ENCODE measurements around the gene ETS1.
A peak's percentile ranks its signal among the peaks of the same experiment; 100 is the strongest.

The ETS1 gene, protein sequence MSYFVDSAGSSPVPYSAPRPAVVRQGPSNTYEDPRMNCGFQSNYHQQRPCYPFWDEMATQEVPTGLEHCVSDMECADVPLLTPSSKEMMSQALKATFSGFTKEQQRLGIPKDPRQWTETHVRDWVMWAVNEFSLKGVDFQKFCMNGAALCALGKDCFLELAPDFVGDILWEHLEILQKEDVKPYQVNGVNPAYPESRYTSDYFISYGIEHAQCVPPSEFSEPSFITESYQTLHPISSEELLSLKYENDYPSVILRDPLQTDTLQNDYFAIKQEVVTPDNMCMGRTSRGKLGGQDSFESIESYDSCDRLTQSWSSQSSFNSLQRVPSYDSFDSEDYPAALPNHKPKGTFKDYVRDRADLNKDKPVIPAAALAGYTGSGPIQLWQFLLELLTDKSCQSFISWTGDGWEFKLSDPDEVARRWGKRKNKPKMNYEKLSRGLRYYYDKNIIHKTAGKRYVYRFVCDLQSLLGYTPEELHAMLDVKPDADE
- 1,202 to 1,728 reads per million in 2 donors for total RNA-seq

DNA sequence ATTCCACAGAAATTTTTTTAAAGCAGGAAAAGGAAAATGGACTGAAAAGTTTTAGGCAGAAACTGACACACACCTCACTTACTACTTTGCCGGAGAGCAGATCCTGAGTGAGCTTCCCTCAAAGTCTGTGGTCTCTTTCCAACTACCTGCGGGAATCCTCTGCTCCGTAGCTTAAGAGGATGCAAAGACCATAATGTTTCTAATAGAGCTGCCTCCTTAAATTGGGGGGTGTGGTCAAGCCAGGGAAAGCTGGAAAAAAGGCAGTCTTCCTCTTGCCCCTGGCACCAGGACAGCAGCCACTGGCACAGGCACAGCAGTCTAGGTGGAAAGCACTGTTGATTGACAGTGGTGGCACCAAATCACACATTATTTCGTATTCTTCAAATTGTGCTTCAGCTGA is at the start of gene ETS1:
TSS of gene ETS1 (minus strand) at position 144 of the 400 bp plus-strand sequence. CDS start 14,428 bp downstream, outside the sequence.
- no peak for DNase-seq

DNA sequence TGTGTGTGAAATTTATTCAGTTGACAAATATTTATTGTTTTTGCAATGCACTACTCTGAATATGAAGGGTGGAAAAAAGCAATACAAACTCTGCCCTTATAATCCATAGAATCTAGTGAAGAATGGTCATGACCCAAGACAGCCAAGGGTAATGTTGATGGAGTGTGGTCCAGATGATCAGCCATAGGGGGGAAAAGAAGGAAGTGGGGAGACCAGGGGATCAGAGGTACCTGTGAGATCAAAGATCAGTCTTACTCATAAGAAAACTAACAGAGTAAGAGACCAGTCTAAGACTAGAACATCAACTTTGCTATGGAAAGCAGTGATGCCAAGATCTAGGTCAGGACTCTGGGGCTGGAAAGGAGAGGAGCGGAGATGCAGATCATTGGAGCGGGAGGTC is 47.0 kb upstream of the ETS1 start:
- no peak for DNase-seq

DNA sequence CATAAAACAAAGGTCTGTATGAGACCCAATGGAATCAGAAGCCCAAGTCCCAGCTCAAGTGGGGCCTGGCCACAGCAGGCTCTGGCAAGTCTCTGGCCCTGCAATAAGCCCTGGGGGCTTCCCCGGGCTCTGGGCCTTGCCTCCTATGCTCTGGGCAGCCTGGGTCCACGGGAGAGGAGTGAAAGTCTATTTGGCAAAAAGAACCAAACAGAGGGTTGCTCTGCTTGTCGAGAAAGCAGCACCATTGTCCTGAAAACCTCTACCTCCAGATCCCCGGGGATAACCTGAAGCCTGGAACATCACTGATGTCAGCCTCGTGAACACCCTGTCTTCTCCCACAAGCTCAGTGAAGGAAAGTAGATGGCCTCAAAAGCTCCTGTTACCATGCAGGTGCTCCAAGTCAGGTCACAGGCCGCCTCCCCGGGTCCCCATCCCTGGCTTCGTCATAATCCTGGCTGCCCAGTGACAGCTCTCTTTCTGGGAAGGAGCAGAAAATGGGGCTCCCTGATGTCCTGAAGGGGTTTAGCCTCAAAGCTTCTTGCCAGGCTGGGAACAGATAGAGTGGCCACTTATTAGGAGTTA is 46.1 kb upstream of the ETS1 start:
- no peak for DNase-seq

DNA sequence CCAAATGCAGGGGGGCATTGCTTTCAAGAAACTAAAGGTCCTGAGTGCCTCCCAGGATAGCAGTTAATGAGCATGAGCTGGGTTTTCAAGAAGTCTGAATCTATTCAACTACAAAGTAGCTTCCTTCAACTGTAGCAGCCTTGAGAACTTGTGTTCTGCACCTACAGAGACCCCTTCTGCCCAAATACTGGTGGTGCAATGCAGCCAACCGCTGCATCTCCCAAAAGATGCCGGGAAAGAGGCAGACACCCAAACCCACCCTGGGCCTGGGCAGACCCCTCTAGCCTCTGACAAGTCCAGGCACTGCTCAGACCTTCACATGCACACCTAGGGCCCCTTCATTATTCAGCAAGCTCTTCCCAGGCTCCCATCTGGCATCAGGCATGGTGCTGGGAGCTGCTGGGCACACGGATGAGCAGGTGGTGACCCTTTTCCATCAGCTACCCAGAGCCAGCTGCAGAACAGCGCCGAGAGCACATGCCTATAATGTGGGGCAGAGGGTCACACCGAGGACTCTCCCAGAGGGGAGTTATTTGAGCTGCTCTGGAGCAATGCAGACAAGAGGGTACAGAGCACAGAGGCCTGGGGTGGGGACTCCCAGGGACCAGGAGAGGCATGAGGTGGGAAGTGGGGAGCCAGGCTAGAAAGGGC is 44.9 kb upstream of the ETS1 start:
- DNase-seq: no peak

DNA sequence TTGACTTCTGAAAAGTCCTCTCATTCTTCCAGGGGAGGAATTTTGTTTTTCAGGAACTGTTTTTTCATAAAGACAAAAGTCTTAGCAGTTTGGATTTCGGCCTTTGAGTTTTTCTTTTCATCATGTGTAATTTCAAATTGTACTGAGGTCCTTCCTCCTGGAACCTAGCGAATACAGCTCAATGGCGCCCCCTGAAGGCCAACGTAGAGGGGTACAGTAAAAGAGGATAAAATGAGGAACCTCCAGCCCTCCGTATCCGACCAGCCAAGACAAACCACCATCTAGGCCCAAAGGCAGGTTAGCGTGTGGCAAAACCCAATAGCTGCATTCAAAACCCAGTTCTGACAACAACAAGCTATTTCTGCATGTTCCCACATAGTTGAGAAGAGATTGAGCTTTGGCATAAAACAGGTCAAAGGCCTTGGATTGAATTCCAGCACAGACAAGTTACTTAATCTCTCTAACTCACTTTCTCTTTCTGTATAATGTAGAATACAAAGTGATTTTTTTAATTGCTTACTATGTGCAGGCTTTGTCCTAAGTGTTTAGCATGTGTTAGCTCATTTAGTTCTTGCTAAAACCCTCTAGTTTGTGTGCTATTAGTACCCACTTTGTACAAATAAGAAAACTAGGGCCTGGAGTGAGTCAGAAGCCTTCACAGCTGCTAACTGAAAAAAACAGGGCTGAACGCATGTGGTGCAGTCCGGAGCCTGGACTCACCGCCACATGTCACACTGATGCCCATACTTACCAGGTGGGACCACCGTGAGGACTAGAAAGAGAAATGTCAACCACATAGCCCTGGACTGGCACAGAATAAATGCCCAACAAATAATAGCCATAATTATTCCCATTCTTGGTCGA is 43.2 kb upstream of the ETS1 start:
- no peak for DNase-seq

DNA sequence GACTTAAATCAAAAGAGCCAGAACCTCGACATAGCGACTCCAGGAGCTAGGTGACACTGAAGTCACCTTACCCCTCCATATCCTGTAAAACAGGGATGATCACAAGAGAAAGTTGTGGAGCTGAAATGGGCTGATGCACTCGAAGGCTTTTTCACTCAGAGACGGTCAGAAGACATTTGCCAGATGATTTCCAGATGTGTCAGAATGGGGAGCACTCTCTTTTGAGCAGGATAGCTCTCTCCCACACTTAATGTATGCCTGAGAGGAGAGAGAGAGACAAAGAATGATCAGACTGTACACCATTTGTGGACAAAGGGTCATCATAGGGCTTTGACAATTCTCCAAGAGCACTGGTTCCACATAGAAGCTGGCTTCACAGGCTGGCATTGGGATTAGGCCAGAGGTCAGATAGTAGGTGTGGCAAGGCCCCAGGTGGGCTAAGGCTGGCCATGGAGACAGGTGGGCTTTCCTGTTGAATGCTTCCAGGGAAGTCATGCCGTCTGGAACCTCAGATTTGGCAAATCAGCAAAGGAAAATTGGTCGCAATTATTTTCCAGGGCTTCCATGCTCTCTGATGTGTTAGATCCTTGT is 42.3 kb upstream of the ETS1 start:
- DNase-seq: no peak

DNA sequence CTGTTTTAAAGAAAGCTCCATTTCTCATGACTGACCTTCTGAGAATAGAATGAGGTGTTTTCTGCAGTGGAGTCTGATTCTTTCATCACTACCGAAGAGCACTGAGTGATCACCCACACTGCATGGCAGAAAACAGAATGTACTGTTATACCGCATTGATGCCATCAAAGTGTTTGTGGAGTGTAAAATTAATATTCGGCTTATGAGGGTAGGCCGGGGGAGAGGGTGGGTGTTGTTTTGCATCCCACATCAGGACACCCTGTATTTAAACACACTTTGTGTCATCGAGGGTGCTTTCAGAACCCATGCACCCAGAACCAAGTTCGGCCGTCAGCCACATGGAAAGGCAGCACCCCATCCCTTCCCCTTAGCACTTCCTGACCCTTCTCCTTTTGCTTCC is 41.3 kb upstream of the ETS1 start:
- no peak for DNase-seq

DNA sequence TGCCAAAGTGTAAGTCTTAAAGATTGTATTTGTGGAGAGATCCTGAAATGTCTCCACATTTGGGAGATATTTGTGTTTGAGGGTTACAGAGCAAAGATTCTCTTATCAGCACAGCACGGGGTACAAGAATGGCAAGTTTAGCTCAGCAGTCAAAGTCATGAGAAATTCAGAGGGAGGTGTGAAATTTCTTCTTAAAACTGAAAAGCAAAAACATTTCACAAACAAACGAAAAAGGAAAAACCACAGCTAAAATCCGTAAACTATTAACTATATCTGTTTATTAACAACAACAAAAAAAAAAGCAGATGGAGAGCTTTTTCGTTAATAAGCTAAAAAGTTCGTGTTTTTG is 40.9 kb upstream of the ETS1 start:
- DNase-seq: no peak

DNA sequence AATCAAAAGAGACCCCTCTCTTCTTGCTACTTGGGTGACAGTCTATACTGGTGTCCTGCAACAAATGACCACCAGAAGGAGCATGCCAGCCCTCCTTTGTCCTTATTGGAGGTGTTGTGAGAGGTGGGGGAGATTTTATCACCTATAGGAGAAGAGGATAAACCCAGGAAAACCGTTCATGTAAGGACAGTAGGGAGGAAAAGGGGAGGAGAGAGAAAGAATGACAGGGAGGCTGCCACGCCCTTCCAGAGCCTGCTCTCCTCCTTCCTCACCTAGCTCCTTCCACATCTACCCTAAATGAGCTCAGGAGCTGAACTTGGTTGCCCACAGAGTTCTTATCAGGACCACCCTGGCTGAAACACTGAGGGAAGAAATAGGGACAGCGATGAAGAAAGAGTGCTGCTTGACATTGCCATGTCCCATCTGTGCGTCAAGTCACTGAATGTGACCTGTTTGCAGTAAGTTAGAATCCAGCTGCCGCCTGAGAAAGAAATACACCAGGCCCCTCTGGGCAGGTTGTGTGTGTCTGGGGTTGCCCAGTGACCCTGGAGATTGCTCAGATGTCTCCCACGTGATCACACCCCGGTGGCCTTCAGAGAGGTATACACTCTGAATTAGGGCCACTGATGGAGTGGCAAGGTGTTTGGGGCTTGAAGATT is 40.4 kb upstream of the ETS1 start:
- no peak for DNase-seq

DNA sequence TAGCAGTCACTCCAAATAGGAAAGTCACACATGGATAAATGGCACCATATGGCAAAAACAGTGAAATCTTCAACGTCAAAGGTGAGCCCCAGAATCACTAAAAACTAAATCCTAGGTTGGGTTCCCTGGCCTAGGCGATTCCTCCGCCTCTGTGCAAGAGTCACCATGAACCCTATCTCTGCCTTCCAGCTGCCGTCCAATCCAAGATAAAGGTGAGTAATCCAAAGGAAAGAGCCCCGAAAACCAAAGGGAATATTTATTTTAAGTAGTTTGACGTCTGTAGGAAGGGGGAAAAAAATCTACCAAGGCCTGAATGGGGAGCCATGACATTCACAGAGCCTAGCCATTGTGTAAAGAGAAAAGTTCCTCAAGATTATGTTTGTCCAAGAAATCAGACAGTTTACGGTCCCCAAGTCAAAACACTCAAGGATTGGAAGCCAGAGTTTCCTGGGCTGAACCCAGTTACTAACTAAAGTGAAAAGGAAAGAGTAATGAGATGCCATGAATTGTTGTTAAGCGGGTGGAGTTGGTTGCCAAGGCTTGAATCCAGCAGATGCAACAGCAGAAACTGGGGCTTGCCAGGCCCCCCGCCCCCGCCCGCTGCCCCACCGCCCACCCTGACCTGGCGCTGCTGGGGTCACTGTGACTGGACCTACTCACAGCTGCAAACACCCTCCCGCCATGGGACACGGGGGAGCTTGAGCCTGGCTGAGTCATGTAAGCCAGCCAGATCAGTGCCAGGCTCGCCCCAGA is 39.7 kb upstream of the ETS1 start:
- DNase-seq: no peak

DNA sequence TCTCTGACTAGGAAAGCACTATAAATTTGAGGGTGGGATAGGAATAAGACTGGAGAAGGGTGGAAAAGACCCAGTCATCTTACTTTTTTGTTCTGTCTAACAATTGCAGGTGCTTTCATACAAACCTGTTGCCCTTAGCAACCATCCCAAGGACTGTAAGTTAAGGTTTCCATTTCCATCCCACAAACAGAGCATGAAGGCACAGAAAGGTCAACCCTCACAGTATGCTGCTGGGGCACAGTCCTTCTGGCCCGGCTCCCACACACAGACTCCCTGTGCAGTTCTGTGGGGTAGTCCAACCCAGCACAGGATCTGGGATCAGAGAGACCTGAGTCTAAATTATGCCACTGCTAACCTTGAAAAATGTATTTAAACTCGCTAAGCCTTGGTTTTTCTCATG is 38.4 kb upstream of the ETS1 start:
- DNase-seq: no peak

DNA sequence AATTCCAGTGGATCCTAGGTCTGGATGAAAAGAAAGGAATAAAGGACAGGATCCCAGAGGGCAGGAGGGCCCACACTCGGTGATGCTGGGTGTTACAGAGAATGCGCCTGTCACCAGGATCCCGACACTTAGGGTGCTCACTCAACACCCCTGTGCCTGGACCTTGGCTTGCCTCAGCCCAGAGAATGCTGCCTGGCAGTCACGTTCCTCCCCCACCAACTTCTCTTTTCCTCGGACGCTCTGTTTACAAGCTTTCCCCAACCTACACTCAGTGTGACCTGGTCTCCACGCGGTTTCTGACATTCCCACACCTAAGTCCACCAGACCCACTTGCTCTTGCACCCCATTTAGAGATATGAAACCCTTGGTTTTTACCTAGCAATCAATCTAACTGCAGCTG is 38.0 kb upstream of the ETS1 start:
- no peak for DNase-seq

DNA sequence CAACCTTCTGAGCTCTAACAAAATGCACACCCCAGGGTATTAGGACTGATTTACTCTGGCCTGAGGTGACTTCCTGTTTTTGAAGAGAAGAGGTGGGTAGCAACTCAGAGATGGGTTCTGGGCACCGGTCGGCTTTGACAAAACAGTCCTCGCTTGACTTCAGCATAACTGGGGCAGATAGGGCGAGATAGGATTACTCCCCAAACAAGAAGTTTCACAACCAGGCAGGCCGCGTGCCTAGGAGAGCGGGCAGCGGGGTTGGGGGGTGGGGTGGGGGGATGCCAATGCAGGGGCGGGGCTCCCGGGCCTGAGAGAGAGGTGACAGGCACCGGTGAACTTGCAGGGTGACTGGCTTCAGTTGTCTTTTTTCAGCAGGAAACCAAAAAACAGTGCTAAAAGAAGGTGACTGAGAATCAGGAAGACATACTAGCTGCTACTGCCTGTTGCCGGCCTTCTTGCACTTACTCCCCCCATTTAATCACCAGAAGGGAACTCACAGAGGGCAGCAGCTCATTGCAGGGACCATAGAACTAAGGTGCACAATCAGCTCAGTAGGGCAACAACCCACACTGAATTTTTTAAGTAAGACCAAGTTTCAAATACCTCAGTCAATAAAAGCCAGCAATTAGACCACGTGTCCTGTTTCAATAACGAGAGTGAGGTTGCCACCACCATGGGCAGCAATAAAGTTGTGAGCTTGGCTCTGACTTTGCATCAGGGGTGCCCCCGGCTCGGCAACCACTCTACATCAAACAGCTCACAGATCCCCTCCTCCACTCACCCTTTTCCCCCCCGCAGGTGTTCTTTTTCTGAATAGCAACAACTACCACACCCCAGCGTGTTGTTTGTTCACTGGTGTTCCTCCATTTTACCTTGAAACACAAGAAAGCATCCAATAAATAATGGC is 37.2 kb upstream of the ETS1 start:
- DNase-seq: peak; percentile 64

DNA sequence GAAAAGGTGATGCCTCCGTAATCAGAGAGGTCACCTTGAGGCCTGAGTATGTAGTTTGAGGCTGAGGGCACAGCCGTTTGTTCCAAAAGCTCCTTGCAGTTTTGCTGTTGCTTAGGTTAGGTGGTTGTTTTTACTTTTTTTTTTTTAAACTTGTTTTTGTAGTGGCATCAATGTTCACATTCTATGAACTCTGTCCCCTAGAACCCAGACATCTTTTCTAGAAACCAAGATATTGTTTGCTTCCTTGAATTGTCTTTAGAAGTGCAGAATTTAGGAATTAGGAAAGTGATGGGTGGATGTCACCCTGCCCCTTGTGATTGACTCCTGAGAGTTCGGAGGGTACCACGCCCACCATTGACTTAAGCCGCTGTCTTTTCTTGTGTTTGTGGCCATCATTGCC is 35.7 kb upstream of the ETS1 start:
- DNase-seq: no peak

DNA sequence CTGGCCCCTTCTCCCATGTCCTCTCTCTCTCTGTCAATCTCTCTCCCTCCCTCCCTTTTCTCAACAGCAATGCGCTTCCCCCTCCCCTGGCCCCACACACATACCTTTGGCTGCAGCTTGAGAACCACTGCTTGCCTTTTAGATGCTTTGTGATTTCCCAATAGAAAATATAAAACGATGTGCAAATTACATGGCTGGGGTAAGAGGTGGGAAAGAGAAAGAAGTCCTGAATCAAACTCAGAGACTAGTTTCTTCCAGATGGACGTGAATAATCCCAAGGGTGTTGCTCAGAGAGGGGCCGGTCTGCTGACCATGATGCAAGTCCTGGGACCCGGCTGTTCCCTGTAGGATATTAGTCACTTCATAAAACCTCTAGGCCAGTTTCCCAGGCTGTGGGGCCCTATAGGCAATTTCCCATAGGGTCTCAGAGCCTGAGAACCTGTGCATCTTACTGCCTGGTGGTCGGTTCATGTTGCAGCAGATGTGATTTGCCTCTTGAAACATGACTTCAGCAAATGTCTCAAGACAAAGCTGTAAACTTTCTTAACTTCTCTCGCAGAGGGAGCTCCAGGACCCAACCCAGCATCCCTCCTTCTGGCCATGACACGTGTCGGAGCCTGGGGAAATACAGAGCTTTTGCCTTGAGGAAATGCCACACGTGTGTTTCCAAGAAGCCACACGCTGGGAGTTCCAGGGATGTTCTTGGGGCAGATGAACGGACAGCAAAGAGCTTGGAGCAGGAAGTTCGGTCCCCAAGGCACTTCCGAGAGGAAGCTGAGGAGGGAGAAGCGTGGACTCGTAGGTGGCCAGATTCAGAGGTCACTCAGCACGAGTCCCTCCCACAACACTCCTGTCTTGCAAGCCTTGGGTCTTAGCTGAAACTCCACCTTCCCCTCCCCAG is 34.5 kb upstream of the ETS1 start:
- no peak for DNase-seq

DNA sequence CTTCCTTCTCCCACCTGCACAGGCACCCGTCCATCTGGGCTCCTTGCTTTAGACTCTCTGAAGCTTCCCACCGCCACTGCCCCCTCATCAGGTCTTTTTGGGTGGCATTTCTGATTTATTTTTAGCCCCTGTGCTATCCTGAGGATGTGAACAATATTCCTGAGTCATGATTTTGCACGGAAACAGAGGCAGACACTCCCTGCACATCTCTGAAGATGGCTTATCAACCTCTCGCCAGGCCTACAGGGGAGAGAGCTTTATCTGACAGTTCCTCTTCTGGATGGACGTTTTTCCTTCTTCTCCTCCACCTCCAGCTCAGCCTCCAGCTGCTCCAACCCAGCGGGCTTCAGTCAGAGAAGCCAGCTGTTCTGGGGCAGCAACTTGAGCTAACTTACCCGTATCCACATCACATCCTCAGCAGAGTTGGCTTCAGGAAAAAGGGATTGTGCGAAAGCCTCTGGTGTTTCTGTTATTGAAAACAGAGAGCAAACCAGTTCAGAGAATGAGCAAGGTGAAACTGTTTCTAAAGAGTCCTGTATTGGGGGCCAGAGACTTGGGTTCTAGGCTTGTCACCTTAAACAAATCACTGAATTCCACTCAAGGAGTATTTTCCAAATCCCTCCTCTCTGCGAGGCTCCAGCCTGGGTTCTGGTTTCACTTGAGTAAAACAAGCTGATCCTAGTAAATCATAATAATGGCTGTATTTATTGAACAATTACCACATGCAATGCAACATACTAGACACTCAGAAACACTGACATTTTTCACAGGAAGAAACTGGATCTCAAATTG is 33.1 kb upstream of the ETS1 start:
- no peak for DNase-seq

DNA sequence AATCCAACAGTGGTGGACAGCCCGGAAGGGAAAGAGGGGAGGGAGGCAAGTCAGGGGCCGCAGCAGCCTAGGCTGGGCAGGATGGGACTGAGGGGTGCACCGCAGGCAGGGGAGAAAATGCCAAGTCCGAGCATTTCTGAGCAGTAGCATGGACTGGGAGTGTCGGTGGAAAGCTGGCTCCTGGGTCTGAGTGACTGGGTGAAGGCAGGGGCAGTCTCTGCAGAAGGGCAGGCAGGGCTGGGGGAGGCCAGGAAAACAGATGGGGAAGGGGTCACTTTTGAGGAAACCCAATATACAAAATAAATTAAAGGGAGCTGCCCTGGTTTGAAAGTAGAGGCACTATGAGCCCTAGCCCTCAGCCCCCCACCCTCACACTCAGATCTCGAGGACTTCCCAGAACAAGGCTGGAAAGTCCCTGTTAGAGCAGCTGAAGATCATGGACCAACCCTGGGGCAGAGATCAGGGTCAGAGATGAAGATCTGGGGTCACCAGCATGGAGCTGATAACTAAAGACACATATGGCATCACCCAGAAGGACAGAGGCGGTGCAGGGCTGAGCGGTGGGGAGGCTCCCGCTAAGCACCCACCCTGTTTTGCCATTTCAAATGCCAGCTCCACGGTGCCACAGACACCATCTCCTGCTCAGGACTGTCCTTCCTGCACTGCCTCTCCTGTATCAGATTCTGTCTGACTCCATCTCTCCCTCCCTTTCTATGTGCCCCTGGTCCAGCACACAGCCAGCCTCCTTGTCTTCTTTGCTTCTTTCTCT is 32.4 kb upstream of the ETS1 start:
- DNase-seq: no peak

Measured in activated gamma-delta T cell (primary cell).